ENCODE results near the gene CNTLN. TPM values are rescaled to one million over a fixed set of nuclear protein-coding genes. Genes with fewer than 3 reads are reported as not detected.
"Not testable (repeated sequence)": the region's sequence is repeated elsewhere in the genome, so short reads cannot be mapped to it uniquely, and the experiment has no call there.

Gene CNTLN
- total RNA-seq, 1 donor from 2014 or later, result 3.1 TPM

DNA sequence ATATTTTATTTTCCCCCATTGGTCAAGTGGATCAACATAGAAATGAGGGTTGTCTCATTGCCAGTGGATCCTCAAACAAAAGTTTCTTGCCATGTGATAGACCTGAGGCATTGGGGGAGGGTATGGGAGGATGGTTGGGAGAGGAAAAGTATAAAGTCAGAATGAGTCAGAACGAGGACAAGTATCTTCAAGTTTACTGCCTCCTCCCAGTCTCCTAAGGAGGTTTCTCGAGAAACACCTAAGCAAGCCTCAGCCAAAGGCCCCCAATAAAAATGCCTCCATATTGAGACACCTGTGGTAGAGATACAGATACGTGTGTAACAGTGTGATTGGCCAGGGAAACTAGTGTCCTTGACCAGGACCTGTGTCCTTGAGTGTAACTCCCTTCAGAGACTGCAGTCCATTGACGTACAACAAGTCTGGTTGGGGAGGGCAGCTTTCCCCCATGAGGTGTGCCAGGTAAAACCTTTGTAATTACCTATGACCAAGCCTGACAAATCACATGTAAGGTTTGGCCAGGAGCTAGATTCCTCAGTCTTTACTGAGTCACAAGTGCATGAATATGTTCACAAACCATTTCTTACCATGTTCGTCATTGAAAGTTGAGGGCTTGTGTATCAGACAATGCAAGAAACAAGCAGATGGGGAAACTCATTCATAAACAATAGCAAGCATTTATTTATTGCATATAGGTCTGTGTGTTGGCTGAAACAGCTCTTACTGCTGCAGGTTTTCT, 245.5 kb downstream of the CNTLN start:
- ATAC-seq (ENCODE audit: poor library complexity), result no peak
- intact Hi-C loops (cut with DNase I), result no loop called here
- no peak for DNase-seq

- intact Hi-C loops (cut with DNase I), result no loop called here
- ATAC-seq (ENCODE audit: poor library complexity) (no peak), DNase-seq (no peak)
Measured at GRCh38 chr9:17387565-17387964, 252.7 kb downstream of the CNTLN start.

- no peak for DNase-seq
- no peak for ATAC-seq (ENCODE audit: poor library complexity)
- intact Hi-C loops (cut with DNase I), result no loop called here
Measured at GRCh38 chr9:17389026-17389425, 254.2 kb downstream of the CNTLN start.

DNA sequence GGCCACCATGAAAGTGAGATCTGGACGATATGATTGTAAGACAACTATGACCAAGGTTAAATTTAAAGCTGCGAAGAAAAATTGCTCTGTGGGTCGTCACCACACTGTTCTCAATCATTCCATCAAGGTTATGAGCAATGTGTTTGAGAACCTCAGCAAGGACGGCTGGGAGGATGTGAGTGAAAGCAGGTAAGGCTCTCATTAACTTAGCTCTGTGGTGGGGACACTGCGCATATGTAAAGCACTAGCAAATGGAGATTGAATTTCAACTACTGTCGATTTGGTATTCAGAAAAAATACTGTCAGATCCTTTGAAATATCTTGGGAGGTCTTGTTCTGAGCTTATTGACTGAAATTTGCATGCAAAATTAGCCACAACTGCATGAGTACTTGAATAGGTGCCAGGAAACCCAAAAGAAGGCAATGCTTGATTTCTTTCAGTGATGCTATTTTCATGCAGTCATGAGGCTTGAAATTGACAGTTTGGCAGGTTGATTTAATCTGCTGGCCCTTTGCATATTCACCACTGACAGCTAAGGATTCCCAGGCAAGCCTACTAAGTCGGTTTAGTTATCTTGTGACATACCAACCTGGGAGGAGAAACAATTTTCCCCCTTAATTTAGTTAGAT, 260.2 kb downstream of the CNTLN start:
- intact Hi-C loops (cut with DNase I), result no loop called here
- no peak for ATAC-seq (ENCODE audit: poor library complexity)
- no peak for DNase-seq

GRCh38 chr9:17397166-17397728, 262.4 kb downstream of the CNTLN start:
- intact Hi-C loops (cut with DNase I); DNase-seq; ATAC-seq (ENCODE audit: poor library complexity): not testable (repeated sequence)

GRCh38 chr9:17398350-17398749, 263.5 kb downstream of the CNTLN start:
- DNase-seq (no peak), ATAC-seq (ENCODE audit: poor library complexity) (no peak)
- intact Hi-C loops (cut with DNase I), result no loop called here

GRCh38 chr9:17401858-17402257, 267.0 kb downstream of the CNTLN start:
- DNase-seq (no peak), ATAC-seq (ENCODE audit: poor library complexity) (no peak)
- intact Hi-C loops (cut with DNase I), result no loop called here

- ATAC-seq (ENCODE audit: poor library complexity) (no peak), DNase-seq (no peak)
- intact Hi-C loops (cut with DNase I), result no loop called here
Measured at GRCh38 chr9:17402309-17402708, 267.5 kb downstream of the CNTLN start.

DNA sequence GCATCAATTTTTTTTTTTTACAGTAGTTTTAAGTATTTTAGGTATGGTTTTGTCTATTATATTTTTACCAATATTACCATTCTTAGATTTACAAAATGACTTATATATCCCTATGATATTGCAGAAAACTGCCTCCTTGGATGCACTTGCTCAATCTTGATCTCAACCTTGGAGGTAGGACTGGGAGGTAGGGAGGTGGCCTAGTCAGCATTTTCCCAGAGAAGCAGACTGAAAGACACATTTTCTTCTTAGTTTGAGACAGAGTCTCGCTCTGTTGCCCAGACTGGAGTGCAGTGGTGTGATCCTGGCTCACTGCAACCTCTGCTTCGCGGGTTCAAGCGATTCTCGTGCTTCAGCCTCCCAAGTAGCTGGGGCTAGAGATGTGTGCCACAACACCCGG, 268.7 kb downstream of the CNTLN start:
- no peak for ATAC-seq (ENCODE audit: poor library complexity)
- DNase-seq, result no peak
- intact Hi-C loops (cut with DNase I), result no loop called here

- DNase-seq (no peak), ATAC-seq (ENCODE audit: poor library complexity) (no peak)
- intact Hi-C loops (cut with DNase I), result no loop called here
Measured at GRCh38 chr9:17414986-17415385, 280.1 kb downstream of the CNTLN start.

DNA sequence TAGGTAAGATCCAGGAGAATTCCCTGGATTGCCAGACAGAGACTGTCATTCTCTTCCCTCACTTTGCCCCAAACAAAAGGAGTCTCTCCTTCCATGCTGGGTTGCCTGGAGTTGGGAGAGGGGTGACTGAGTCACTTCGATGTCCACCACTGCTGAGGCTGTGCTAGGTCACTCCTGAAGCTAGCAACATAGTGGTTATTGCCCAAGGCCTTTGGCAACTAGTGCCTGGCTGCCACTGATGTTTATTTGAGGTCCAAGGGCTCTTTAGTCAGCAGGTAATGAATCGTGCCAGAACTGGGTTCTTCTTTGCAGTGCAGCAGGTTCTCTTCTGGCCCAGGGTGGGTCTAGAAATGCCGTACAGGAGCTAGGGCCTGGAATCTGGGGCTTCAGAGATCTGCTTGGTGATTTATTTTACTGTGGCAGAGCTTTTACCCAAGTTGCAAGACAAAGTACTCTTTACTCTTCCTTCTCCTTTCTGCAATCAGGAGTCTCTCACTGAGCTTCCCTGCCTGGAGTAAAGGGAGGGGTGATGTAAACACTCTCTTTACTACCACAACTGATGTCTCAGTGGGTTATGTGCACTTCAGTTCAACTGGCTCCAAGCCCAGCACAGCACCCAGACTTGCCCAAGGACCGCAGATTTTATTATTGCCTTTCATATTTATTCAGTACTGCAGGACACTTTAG, 288.3 kb downstream of the CNTLN start:
- DNase-seq, result no peak
- intact Hi-C loops (cut with DNase I), result no loop called here
- ATAC-seq (ENCODE audit: poor library complexity), result no peak

DNA sequence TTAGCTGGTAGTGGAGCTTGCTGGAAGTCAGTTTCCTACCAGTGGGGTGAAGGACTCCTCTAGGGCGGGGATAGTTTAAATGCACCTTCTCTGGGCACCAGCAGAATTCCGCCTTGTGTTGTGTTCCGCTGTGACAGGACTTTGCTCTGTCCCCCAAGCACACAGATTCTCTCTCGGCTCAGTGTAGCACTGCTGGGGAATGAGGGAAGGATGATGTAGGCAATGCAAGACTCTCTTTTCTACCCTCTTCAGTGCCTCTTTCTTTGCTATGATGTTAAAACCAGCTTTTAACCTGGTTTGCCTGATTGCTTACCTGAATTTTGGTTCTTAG, 288.8 kb downstream of the CNTLN start:
- intact Hi-C loops (cut with DNase I), result no loop called here
- DNase-seq (no peak), ATAC-seq (ENCODE audit: poor library complexity) (no peak)

DNA sequence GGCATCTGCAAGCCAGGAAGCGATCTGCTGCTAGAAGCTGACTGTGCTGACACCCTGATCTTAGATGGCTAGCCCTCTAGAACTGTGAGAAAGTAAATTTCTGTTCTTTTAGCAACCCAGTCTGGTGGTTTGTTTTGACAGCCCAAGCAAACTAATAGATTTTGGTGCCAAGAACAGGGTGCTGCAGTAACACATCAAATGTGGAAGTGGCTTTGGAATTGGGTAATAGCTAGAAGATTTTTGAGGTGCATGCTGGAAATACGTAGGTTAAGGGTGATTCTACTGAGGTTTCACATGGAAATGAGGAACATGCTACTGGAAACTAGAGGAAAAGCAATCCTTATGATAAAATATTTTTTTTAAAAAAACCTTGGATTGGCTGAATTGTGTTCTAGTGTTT, 290.5 kb downstream of the CNTLN start:
- intact Hi-C loops (cut with DNase I), result no loop called here
- DNase-seq (no peak), ATAC-seq (ENCODE audit: poor library complexity) (no peak)

- DNase-seq, result no peak
Measured at GRCh38 chr9:17433526-17433925, 298.7 kb downstream of the CNTLN start.

DNA sequence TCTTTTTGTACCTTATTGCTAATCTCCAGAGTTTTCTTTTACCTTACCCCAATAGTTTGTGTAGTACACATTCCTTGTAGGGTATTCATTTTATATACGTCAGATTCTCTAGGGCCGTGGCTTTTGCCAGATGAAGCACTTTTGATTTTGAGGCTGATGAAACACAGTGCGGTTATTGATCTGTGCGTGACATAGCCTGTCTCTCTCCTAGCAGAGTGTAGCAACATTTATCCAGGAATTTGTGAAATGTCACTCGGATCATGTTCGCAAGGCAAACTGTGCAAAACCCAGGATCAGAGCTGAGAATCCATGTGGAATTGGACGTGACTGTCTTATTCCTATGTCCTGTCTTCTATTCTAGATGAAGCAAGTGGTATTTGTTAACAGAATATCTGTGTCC, 302.0 kb downstream of the CNTLN start:
- no peak for ATAC-seq (ENCODE audit: poor library complexity)
- intact Hi-C loops (cut with DNase I), result no loop called here
- no peak for DNase-seq

More at GRCh38 chr9:17433526-17433925, 298.7 kb downstream of the CNTLN start:
- ATAC-seq (ENCODE audit: poor library complexity), result no peak
- intact Hi-C loops (cut with DNase I), result no loop called here

GRCh38 chr9:17437813-17438212, 303.0 kb downstream of the CNTLN start:
- ATAC-seq (ENCODE audit: poor library complexity), result no peak
- intact Hi-C loops (cut with DNase I), result no loop called here
- no peak for DNase-seq

DNA sequence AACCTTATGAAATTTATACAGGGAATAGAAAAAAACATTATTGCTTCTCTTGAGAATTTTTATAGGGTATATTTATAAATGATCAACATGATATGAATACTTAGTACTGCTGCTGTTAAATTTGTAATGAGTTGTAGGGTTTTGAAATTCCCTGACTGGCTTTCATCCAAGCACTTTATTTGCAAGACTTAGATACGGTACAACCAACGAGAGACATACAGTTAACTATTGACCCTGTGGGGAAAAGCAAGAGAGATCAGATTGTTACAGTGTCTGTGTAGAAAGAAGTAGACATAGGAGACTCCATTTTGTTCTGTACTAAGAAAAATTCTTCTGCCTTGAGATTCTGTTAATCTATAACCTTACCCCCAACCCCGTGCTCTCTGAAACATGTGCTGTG, 310.3 kb downstream of the CNTLN start:
- ATAC-seq (ENCODE audit: poor library complexity); DNase-seq; intact Hi-C loops (cut with DNase I): not testable (repeated sequence)

DNA sequence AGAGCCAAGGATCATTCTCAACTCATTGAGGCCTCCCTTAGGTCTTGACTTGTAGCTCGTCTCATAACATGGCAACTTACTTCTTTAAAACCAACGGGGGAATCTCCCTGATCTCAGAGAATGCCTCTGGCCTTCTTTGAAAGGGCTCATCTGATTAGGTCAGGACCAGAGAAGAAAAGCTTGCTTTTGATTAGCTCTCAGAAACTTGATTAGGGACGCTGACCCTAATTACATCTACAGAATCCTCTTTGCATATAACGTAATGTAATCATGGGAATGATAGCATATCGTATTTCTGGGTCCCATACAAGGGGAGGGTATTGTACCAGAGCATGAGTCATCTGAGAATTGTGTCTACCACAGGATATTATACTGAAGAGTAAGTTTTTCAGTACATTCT, 318.9 kb downstream of the CNTLN start:
- DNase-seq (no peak), ATAC-seq (ENCODE audit: poor library complexity) (no peak)
- intact Hi-C loops (cut with DNase I), result no loop called here

- DNase-seq, result no peak
- no peak for ATAC-seq (ENCODE audit: poor library complexity)
- intact Hi-C loops (cut with DNase I), result loop anchor here (5.0 kb wide), 1 partner anchor 346 kb away; no protein-coding TSS in a partner anchor
Measured at GRCh38 chr9:17462869-17463464, 328.1 kb downstream of the CNTLN start.

Measured in Right ventricle myocardium superior (tissue), 1 donor.